Activated CD4-positive, alpha-beta T cell treated with anti-CD3 and anti-CD28 coated beads, Interleukin-2, amount 10 ng/mL, durations not matched to agents 7 days and 5 days (primary cell): ENCODE data around the gene SPDYE2B. TPM values are rescaled to one million over a fixed set of nuclear protein-coding genes. Genes with fewer than 3 reads are reported as not detected.
"Not testable (repeated sequence)": the region's sequence is repeated elsewhere in the genome, so short reads cannot be mapped to it uniquely, and the experiment has no call there.

ENCODE experiments used
- CTCF ChIA-PET: fragments of 350-600 bp; sonication (Branson Sonifier 250); formaldehyde crosslinking; loops from one replicate; lab custom pipeline; 2021; ENCODE audit warnings: antibody characterized with exemption; lab: Charles Lee
- POLR2A ChIA-PET: fragments of 350-600 bp; sonication (Branson Sonifier 250); formaldehyde crosslinking; loops from one replicate; lab custom pipeline; 2021; ENCODE audit warnings: antibody characterized with exemption; lab: Charles Lee
- DNase-seq: peaks from one replicate; pipeline ENCODE4 v3.0.0-alpha.2; 2020
- H3K27ac Mint-ChIP-seq: one replicate; pipeline ENCODE4 v1.8.0; 2021; ENCODE audit warnings: mild to moderate bottlenecking, moderate library complexity, mixed read lengths
- H3K27me3 Mint-ChIP-seq: one replicate; pipeline ENCODE4 v1.8.0; 2021; ENCODE audit warnings: mixed read lengths
- H3K36me3 Mint-ChIP-seq: one replicate; pipeline ENCODE4 v1.8.0; 2021; ENCODE audit warnings: low read depth, mixed read lengths
- H3K4me1 Mint-ChIP-seq: one replicate; pipeline ENCODE4 v1.8.0; 2021; ENCODE audit warnings: mixed read lengths
- H3K4me3 Mint-ChIP-seq: one replicate; pipeline ENCODE4 v1.8.0; 2021; ENCODE audit warnings: mild to moderate bottlenecking, moderate library complexity, mixed read lengths
- H3K9me3 Mint-ChIP-seq: one replicate; pipeline ENCODE4 v1.8.0; 2021; ENCODE audit warnings: mixed read lengths
- total RNA-seq, 2 experiments: library from RNA; stranded (reverse); gene quantifications; one replicate each; pipeline ENCODE4 v1.2.3, GENCODE V29; 2021

The SPDYE2B gene
- total RNA-seq, 2 experiments from 2014 or later = not detected

DNA sequence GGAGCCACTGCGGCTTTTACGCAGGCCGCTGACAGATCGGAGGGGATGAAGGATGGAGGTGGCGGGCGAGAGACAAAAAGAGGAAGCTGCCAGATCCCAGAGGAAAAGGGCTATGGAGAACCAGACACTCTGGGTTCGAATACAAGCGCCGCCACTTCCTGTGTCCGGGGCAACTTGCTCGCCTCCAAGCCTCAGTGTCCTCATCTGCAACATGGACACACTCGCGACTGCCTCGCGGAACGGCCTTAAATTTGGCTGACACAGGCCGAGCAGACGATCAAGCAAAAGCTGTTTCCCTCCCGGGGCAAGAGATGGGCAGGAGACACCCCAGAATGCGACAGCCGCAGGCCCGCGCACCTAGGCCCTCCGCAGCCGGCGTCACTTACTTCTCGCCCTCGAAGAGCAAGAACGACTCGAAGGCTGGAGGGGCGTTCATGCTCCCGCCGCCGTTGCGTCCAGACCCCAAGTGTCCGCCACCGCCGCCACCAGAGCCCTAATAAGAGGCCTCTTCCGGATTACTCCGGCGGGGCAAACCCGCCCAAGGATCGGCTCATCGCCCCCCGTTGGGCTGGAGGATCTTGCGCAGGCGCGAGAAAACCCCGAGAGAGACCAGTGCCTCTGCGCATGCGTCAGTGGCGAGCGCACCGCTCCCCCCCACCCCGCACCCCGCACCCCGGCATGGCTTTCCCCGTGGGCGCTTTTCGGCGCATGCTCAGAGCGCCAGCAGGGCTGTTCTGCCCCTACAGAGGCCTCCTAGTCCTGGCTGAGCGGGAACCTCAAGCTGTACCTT is 21.2 kb downstream of the SPDYE2B start, which contains the start of gene POLR2J2:
Gene POLR2J2, minus strand, starts transcription at position 498 of the 790 bp plus-strand sequence. Its CDS starts 62 bp downstream, at position 436.
- H3K9me3 Mint-ChIP-seq, H3K4me1 Mint-ChIP-seq, H3K27me3 Mint-ChIP-seq, POLR2A ChIA-PET, H3K36me3 Mint-ChIP-seq, CTCF ChIA-PET: not testable (repeated sequence)
- peak within 1 kb of the TSS; percentile 93 for H3K27ac Mint-ChIP-seq
- peak; percentile 99 for DNase-seq
- H3K4me3 Mint-ChIP-seq = peak within 1 kb of the TSS; percentile 91

DNA sequence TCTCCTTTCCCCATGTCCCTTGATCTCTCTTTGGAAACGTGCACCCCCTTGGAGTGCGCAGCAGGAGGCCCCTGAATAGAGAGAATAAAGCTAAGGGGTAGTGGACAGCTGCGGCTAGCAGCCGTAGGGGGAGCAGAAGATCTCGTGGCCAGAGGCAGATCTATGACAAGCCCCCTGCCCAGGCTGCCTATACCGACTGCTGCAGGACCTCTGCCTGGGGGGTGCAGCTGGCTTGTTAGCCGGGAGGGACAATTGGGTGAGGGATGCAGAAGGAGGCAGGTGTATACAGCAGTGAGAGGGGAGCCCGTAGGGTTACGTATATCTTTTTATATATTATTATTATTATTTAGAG is 21.8 kb downstream of the SPDYE2B start:
- H3K27me3 Mint-ChIP-seq, H3K27ac Mint-ChIP-seq, H3K36me3 Mint-ChIP-seq, CTCF ChIA-PET, H3K4me1 Mint-ChIP-seq, POLR2A ChIA-PET, H3K9me3 Mint-ChIP-seq, DNase-seq: not testable (repeated sequence)
- H3K4me3 Mint-ChIP-seq = peak overlapping the region; percentile 91

DNA sequence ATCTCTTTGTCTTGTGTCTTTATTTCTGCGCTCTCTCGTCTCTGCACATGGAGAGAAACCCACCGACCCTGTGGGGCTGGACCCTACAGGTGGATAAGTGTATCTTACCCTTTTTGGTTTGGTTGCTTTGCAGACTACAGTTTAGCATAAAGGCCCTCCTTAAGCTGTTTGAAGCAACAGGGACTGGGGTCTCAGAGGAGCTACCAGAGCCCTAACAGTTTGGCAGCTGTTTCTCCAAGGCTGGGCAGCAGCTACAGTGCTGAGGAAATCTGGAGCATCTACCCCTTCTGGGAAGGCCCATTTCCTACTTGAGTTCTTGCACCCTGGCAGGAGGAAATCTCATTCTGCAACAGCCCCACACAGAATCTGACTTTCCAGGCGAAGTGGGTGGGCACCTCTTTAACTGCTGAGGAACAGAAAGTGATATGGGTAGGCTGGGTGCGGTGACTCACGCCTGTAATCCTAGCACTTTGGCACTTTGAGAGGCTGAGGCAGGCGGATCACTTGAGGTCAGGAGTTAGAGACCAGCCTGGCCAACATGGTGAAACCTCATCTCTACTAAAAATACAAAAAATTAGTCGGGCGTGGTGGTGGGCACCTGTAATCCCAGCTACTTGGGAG is 23.4 kb downstream of the SPDYE2B start:
- CTCF ChIA-PET, H3K4me1 Mint-ChIP-seq, H3K27me3 Mint-ChIP-seq, H3K27ac Mint-ChIP-seq, H3K36me3 Mint-ChIP-seq, POLR2A ChIA-PET, DNase-seq, H3K4me3 Mint-ChIP-seq, H3K9me3 Mint-ChIP-seq: not testable (repeated sequence)

DNA sequence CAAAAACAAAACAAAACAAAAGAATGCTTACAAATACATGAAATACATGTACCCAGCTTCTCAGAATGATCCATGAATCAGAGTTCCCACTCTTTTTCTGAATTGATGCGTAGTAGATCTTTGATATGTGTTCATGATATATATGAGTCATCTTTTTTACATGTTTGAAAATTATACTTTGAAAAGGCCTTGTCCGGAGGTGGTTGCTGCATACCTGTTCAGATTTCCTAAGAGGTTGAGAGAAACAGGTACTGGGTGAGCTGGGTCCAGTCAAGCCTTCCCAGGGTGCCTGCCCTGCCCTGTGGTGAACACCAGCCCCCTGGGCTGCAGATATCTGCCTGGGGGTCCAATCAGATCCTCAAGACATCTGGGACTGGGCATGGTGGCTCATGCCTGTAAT is 25.4 kb downstream of the SPDYE2B start:
- H3K36me3 Mint-ChIP-seq, H3K27me3 Mint-ChIP-seq, POLR2A ChIA-PET, H3K4me3 Mint-ChIP-seq, DNase-seq, CTCF ChIA-PET, H3K9me3 Mint-ChIP-seq, H3K4me1 Mint-ChIP-seq, H3K27ac Mint-ChIP-seq: not testable (repeated sequence)

DNA sequence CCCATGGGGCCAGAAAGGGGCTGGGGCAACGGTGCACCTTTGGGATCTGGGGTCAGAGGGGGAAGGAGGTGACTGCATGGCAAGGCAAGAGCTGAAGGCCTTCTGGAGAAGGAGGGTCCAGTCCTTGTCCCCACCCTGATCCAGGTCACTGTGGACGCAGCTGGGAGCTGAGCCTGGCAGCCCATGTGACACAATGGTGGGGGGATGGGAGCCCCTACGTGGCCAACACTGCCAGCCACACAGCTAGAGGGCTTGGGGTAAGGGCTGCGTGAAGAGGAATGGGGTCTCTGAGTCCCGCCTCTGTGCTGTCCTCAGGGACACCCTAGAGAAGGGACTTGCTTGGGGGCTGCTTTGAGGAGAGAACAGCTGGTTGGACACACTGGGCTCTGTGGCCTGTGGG is 30.7 kb downstream of the SPDYE2B start:
- H3K27me3 Mint-ChIP-seq, H3K36me3 Mint-ChIP-seq, H3K4me3 Mint-ChIP-seq, H3K4me1 Mint-ChIP-seq, CTCF ChIA-PET, POLR2A ChIA-PET, DNase-seq, H3K9me3 Mint-ChIP-seq, H3K27ac Mint-ChIP-seq: not testable (repeated sequence)

DNA sequence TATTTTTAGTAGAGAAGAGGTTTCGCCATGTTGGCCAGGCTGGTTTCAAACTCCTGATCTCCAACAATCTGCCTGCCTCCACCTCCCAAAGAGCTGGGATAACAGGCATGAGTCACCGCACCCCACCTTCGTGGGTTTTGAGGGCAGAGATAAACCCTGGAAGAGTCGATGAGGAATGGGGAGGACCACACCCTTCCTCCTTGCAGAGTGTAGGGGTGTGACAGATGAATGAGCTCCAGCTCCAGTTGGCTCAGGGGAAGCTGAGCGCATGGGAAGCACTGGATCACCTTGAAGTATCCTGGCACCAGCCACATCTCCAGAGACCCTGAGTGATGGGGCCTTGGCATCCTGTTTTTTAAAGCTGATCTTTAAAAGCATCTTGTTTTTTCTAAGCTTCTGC is 32.4 kb downstream of the SPDYE2B start:
- H3K4me3 Mint-ChIP-seq, CTCF ChIA-PET, DNase-seq, H3K36me3 Mint-ChIP-seq, H3K9me3 Mint-ChIP-seq, H3K27me3 Mint-ChIP-seq, POLR2A ChIA-PET, H3K4me1 Mint-ChIP-seq, H3K27ac Mint-ChIP-seq: not testable (repeated sequence)

DNA sequence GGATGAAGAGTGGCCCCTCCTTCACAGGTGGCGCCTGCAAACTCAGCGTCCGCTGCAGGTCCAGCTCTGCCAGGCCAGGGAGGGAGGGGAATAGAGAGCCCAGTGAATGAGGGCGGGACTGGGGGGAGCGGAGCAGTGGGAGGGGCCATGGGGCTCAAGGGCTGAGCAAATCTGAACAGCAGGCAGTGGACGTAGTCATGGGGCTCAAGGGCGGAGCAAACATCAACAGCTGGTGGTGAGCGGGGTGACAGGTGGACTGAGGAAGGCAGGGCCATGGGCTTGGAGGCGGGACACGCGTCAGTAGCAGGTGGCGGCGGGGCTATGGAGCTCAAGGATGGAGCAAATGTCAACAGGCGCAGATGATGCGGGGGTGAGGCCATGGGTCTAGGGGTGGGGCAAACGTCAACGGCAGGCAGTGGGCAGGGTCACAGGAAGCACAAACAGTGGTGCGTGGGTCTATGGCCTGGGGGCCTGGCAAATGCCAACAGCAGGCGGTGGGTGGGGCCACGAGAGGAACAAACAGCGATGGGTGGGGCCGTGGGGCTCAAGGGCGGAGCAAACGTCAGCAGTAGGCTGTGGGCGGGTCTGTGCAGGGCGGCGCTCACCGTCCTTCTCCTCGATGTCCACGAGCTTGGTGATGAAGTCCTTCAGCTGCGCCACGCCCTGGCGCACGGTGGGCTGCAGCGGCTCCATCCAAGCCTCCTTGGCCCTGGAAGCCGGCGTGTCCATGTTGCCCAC is 38.3 kb downstream of the SPDYE2B start:
- H3K27me3 Mint-ChIP-seq, H3K27ac Mint-ChIP-seq, H3K4me1 Mint-ChIP-seq, H3K4me3 Mint-ChIP-seq, CTCF ChIA-PET, H3K36me3 Mint-ChIP-seq, POLR2A ChIA-PET, H3K9me3 Mint-ChIP-seq: not testable (repeated sequence)
- DNase-seq = peak; percentile 23

DNA sequence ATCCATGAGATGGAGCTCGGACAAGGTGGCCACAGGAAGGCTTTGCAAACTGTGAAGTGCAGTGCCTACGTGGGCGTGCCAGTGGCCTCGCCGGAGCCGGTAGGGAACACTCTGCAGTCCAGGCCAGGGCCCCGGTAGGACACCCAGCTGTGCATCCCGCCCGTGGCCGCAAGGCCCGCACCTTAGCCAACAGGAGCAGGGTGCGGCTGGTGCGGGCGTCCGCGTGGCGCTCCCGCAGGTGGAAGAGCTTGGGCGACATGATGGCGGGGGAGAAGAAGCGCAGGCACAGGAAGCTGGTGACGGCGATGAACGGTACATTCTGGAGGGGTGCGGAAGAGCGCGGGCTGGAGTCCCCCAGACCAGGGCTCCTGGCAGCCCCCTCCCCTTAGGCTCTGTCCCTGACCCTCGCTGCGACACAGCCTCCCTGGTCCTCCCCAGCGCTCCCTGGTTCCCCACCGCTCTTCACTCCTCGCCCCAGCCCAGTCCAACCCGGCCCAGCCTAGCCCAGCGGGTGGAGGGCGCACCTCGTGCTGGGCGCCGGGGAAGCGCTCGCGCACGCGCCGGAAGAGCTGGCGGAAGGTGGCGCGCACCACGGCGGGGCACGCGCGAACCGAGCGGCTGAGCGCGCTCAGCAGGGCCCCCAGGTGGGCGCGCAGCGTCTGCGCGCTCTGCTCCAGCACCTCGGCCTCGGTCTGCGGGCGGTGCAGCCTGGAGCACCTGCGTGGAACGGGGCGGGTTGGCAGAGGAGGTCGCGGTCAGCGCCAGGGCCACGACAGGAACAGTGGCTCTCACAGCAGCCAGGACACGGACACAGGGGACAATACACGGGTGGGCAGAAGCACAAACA is 39.5 kb downstream of the SPDYE2B start:
- peak; percentile 51 for DNase-seq

DNA sequence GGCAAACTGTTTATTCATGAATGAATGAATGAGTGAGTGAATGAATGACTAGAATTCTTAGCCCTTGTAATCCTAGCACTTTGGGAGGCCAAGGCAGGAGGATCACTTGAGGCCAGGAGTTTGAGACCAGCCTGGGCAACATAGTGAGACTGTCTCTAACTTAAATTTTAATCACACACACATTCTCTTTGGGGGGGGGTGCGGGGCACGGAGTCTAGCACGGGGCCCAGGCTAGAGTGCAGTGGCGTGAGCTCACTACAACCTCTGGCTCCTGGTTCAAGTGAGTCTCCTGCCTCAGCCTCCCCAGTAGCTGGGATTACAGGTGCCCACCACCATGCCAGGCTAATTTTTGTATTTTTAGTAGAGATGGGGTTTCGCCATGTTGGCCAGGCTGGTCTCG is 40.5 kb downstream of the SPDYE2B start:
- POLR2A ChIA-PET, CTCF ChIA-PET, H3K27ac Mint-ChIP-seq, H3K4me3 Mint-ChIP-seq, H3K36me3 Mint-ChIP-seq, H3K4me1 Mint-ChIP-seq, DNase-seq, H3K9me3 Mint-ChIP-seq, H3K27me3 Mint-ChIP-seq: not testable (repeated sequence)

More for the DNA sequence above, 39.5 kb downstream of the SPDYE2B start:
- H3K4me1 Mint-ChIP-seq, CTCF ChIA-PET, H3K9me3 Mint-ChIP-seq, POLR2A ChIA-PET, H3K36me3 Mint-ChIP-seq, H3K27me3 Mint-ChIP-seq: not testable (repeated sequence)
- peak overlapping the region; percentile 70 for H3K4me3 Mint-ChIP-seq
- peak overlapping the region; percentile 90 for H3K27ac Mint-ChIP-seq

DNA sequence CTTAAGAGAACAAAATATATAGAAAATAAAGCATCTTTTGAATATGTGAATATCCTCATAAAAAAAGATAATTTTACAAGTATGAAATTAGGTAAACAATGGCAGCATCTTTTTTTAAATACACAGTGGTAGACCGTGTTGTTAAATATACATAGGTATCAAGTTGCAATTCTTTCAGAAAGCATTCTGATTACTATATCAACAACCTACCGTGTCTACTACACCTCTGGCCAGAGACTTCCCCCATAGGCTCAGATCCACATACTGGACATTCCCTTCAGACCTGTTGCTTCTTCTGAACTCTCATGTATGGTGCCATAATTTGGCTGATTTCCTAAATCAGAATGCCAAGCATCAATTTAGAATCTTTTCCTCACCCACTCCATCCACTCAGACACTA is 43.9 kb downstream of the SPDYE2B start:
- H3K9me3 Mint-ChIP-seq, H3K4me3 Mint-ChIP-seq, H3K36me3 Mint-ChIP-seq, H3K4me1 Mint-ChIP-seq, POLR2A ChIA-PET, CTCF ChIA-PET, H3K27me3 Mint-ChIP-seq, H3K27ac Mint-ChIP-seq, DNase-seq: not testable (repeated sequence)

DNA sequence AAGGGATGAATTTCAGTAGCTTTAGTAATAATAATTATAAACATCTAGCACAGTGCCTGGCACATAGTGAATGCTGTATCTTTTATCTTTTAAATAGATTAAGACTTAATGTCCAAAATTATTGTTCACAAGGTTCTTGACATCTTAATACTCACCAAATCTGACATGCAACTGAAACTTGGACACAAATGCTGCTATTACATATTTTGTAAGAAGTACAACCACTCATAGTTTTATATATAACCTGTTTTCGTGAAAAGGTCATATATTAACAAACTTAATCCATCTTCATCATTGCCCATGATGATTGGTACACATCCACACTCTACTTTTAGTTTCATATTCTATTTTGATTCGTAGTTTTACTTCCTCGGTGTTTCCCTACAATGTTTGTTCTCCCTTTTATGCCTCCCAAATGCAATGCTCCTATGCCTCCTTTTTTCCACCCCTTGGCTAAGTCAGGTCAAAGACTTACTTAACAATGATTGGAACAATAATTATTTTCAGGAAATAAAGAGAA is 45.0 kb downstream of the SPDYE2B start:
- POLR2A ChIA-PET, H3K9me3 Mint-ChIP-seq, CTCF ChIA-PET, DNase-seq, H3K27ac Mint-ChIP-seq, H3K4me3 Mint-ChIP-seq, H3K4me1 Mint-ChIP-seq, H3K36me3 Mint-ChIP-seq, H3K27me3 Mint-ChIP-seq: not testable (repeated sequence)

DNA sequence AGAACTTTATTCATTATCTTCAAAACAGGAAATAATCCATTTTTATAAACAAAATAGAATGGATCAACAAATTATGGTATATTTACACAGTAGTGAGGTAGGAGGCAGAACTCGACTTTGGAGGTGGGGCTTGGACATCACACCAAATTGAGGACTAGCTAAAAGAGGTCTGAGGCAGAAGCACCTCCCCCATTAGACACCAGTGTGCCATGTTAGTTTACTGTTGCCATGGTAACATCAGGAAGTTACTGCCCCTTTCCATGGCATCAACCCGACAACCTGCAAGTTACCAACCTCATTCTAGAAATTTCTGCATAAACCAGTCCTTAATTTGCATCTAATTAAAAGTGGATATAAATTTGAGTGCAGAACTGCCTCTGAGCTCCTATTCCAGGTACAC is 45.9 kb downstream of the SPDYE2B start:
- H3K4me1 Mint-ChIP-seq, POLR2A ChIA-PET, H3K9me3 Mint-ChIP-seq, H3K27me3 Mint-ChIP-seq, H3K36me3 Mint-ChIP-seq, H3K27ac Mint-ChIP-seq, CTCF ChIA-PET, DNase-seq, H3K4me3 Mint-ChIP-seq: not testable (repeated sequence)
